HuH-7.5 (cell line): ENCODE data around the gene OGA.

Experiments used
- DNase-seq: peaks from one replicate; pipeline ENCODE4 v3.0.0; 2011; ENCODE audit warnings: low spot score

OGA gene

GRCh38 chr10:101775273-101776160, 42.7 kb downstream of the OGA start, which contains the start of gene FGF8:
FGF8 (minus strand) TSS chr10:101776114; CDS start chr10:101775900, 214 bp downstream.
- DNase-seq: no peak

- DNase-seq: no peak
These were observed 43.5 kb downstream of the OGA start for GRCh38 chr10:101774589-101775272.

- no peak for DNase-seq
These were observed 44.2 kb downstream of the OGA start for GRCh38 chr10:101773923-101774588.

GRCh38 chr10:101772895-101773761, 45.1 kb downstream of the OGA start:
- no peak for DNase-seq

- no peak for DNase-seq
These were observed 46.0 kb downstream of the OGA start for GRCh38 chr10:101772017-101772894.

- DNase-seq: no peak
These were observed 46.9 kb downstream of the OGA start for GRCh38 chr10:101771380-101771779.

GRCh38 chr10:101770331-101771215, 47.7 kb downstream of the OGA start:
- DNase-seq: no peak

- DNase-seq: no peak
These were observed 48.6 kb downstream of the OGA start for GRCh38 chr10:101769541-101770180.

GRCh38 chr10:101768791-101769170, 49.5 kb downstream of the OGA start:
- DNase-seq: no peak

GRCh38 chr10:101767966-101768790, 50.1 kb downstream of the OGA start:
- DNase-seq: no peak

- no peak for DNase-seq
These were observed 50.7 kb downstream of the OGA start for GRCh38 chr10:101767600-101767945.

GRCh38 chr10:101766753-101767599, 51.3 kb downstream of the OGA start:
- DNase-seq: no peak

- DNase-seq: no peak
These were observed 51.9 kb downstream of the OGA start for GRCh38 chr10:101766306-101766705.

GRCh38 chr10:101763141-101763846, 55.0 kb downstream of the OGA start:
- no peak for DNase-seq

- no peak for DNase-seq
These were observed 55.5 kb downstream of the OGA start for GRCh38 chr10:101762736-101763135.

- DNase-seq: no peak
These were observed 57.0 kb downstream of the OGA start for GRCh38 chr10:101761226-101761625.

GRCh38 chr10:101760510-101760909, 57.7 kb downstream of the OGA start:
- no peak for DNase-seq
